Kidney epithelial cell (primary cell): Measurements from ENCODE around the gene DGKG. TPM values are rescaled to one million over a fixed set of nuclear protein-coding genes. Genes with fewer than 3 reads are reported as not detected.

ENCODE experiments used
- DNase-seq: peaks from one replicate; pipeline ENCODE4 v3.0.0-alpha.2; 2010; ENCODE audit warnings: low read depth
- H3K27me3 ChIP-seq: 2 replicates; pipeline ENCODE4 v1.6.0; 2011; ENCODE audit warnings: low read length; ENCODE audit not compliant: control insufficient read depth, insufficient read depth
- H3K36me3 ChIP-seq: 2 replicates; pipeline ENCODE4 v1.5.1; 2011; ENCODE audit warnings: low read length; ENCODE audit not compliant: control insufficient read depth, insufficient read depth
- H3K4me3 ChIP-seq: 2 replicates; pipeline ENCODE4 v1.5.1; 2011; ENCODE audit warnings: low read depth, mild to moderate bottlenecking, control low read depth, low read length
- total RNA-seq: library from RNA; depleted of rRNA; stranded (reverse); fragments of >200 nt; gene quantifications from 2 replicates; pipeline ENCODE4 v1.2.3, GENCODE V29; 2015
- TF ChIP-seq, protein P1 (sequence below): IDR thresholded peaks from 2 replicates; pipeline ENCODE4 v1.5.1; 2011; ENCODE audit warnings: mild to moderate bottlenecking, moderate library complexity, low read length, control low read depth, inconsistent platforms; ENCODE audit not compliant: insufficient read depth, poor library complexity, severe bottlenecking

The DGKG gene
- total RNA-seq, 1 donor from 2014 or later, result 0.04 TPM

DNA sequence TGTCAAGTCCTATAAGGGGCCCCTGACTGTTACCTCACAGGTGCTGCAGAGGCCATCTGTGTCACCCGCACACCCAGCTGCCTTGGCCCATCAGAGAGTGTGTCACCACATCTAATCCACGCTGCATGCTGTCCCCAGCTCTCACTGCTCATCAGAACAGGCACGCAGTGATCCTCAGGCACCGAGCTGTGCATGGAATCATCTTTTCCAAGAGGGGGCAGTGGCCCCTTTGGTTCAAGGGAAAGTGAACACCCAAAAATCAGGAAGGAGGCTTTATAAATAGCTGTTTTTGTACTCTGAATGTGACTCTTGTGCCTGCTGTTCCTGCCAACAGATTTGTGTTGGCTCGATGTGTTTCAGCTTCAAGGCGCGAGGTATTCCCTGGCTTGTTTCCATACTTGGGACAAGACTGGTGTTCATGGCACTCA lies 142.8 kb downstream of the DGKG start:
- no peak for DNase-seq
- Histone ChIP-seq H3K27me3 (no peaks in the 10 kb centered on the region), H3K36me3 (no peaks in the 10 kb centered on the region), H3K4me3 (no peak overlapping the region)
- TF ChIP-seq, protein P1, sequence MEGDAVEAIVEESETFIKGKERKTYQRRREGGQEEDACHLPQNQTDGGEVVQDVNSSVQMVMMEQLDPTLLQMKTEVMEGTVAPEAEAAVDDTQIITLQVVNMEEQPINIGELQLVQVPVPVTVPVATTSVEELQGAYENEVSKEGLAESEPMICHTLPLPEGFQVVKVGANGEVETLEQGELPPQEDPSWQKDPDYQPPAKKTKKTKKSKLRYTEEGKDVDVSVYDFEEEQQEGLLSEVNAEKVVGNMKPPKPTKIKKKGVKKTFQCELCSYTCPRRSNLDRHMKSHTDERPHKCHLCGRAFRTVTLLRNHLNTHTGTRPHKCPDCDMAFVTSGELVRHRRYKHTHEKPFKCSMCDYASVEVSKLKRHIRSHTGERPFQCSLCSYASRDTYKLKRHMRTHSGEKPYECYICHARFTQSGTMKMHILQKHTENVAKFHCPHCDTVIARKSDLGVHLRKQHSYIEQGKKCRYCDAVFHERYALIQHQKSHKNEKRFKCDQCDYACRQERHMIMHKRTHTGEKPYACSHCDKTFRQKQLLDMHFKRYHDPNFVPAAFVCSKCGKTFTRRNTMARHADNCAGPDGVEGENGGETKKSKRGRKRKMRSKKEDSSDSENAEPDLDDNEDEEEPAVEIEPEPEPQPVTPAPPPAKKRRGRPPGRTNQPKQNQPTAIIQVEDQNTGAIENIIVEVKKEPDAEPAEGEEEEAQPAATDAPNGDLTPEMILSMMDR, result no peak

DNA sequence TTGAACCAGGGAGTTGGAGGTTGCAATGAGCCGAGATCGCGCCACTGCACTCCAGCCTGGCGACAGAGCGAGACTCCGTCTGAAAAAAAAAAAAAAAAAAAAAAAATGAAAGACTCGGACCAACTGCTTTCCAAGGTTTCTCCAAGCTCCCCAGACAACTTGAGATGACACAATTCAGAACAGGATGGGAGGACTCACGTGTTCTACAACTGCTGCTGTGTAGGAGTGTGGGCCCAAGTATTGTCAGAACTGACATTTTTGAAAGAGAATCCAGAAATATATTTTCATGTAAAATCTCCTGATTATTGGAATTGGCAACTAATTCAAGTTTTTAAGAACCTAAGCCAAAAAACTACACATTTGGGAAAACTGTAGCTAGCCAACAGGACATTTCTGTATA lies 143.6 kb downstream of the DGKG start:
- Histone ChIP-seq H3K36me3 (no peaks in the 10 kb centered on the region), H3K4me3 (no peak overlapping the region), H3K27me3 (no peaks in the 10 kb centered on the region)
- no peak for DNase-seq
- TF ChIP-seq, protein P1, result no peak

- Histone ChIP-seq H3K36me3 (no peaks in the 10 kb centered on the region), H3K27me3 (no peaks in the 10 kb centered on the region), H3K4me3 (no peak overlapping the region)
- no peak for DNase-seq
- TF ChIP-seq, protein P1, result no peak
These were observed 144.2 kb downstream of the DGKG start for GRCh38 chr3:186217820-186218164.

GRCh38 chr3:186216900-186217819 lies 144.9 kb downstream of the DGKG start:
- Histone ChIP-seq H3K36me3 (no peaks in the 10 kb centered on the region), H3K4me3 (no peak overlapping the region), H3K27me3 (no peaks in the 10 kb centered on the region)
- TF ChIP-seq, protein P1, result no peak
- no peak for DNase-seq

GRCh38 chr3:186214670-186215069 lies 147.4 kb downstream of the DGKG start:
- Histone ChIP-seq H3K36me3 (no peaks in the 10 kb centered on the region), H3K4me3 (no peak overlapping the region), H3K27me3 (no peaks in the 10 kb centered on the region)
- no peak for DNase-seq
- TF ChIP-seq, protein P1, result no peak

GRCh38 chr3:186213946-186214345 lies 148.1 kb downstream of the DGKG start:
- H3K27me3 ChIP-seq, result no peaks in the 10 kb centered on the region
- H3K36me3 ChIP-seq, result no peaks in the 10 kb centered on the region
- no peak overlapping the region for H3K4me3 ChIP-seq
- TF ChIP-seq, protein P1, result no peak
- no peak for DNase-seq
